Measurements from ENCODE around the gene TDP1.

The TDP1 gene

GRCh38 chr14:89941830-89942377, 13.8 kb upstream of the TDP1 start:
- DNase-seq (ENCODE audit: low read depth in 2 of 2): no peak

- DNase-seq (ENCODE audit: low read depth in 2 of 2): no peak
Measured at GRCh38 chr14:89947344-89947743, 8.4 kb upstream of the TDP1 start.

GRCh38 chr14:89952576-89952975, 3.2 kb upstream of the TDP1 start:
- DNase-seq (ENCODE audit: low read depth in 2 of 2): no peak

GRCh38 chr14:89953602-89954001, 2.1 kb upstream of the TDP1 start:
- no peak for DNase-seq (ENCODE audit: low read depth in 2 of 2)

- DNase-seq (ENCODE audit: low read depth in 2 of 2): peak; percentile 85 to 87
Measured at GRCh38 chr14:89954070-89955021, 1.4 kb upstream of the TDP1 start, which contains the start of gene EFCAB11. Gene EFCAB11 (minus strand): TSS chr14:89954730. CDS start chr14:89954660, 70 bp downstream.

- DNase-seq (ENCODE audit: low read depth in 2 of 2): no peak
Measured at GRCh38 chr14:89955022-89955744, 544 bp upstream of the TDP1 start.

GRCh38 chr14:89956661-89957009, 908 bp downstream of the TDP1 start:
- no peak for DNase-seq (ENCODE audit: low read depth in 2 of 2)

GRCh38 chr14:89957376-89957775, 1.6 kb downstream of the TDP1 start:
- no peak for DNase-seq (ENCODE audit: low read depth in 2 of 2)

GRCh38 chr14:89957791-89958190, 2.1 kb downstream of the TDP1 start:
- no peak for DNase-seq (ENCODE audit: low read depth in 2 of 2)

- no peak for DNase-seq (ENCODE audit: low read depth in 2 of 2)
Measured at GRCh38 chr14:89958966-89959365, 3.2 kb downstream of the TDP1 start.

GRCh38 chr14:89959853-89960445, 4.2 kb downstream of the TDP1 start:
- DNase-seq (ENCODE audit: low read depth in 2 of 2): no peak

- DNase-seq (ENCODE audit: low read depth in 2 of 2): no peak
Measured at GRCh38 chr14:89960914-89961313, 5.2 kb downstream of the TDP1 start.

- no peak for DNase-seq (ENCODE audit: low read depth in 2 of 2)
Measured at GRCh38 chr14:89963288-89963978, 7.7 kb downstream of the TDP1 start.

- DNase-seq (ENCODE audit: low read depth in 2 of 2): no peak
Measured at GRCh38 chr14:89965839-89966238, 10.1 kb downstream of the TDP1 start.

- peak in 1 of 2 donors; percentile 28 for DNase-seq (ENCODE audit: low read depth in 2 of 2)
Measured at GRCh38 chr14:89973234-89973823, 17.6 kb downstream of the TDP1 start.

GRCh38 chr14:89977668-89978067, 21.9 kb downstream of the TDP1 start:
- DNase-seq (ENCODE audit: low read depth in 2 of 2): no peak

- no peak for DNase-seq (ENCODE audit: low read depth in 2 of 2)
Measured at GRCh38 chr14:89978656-89979055, 22.9 kb downstream of the TDP1 start.

GRCh38 chr14:89983375-89983774, 27.6 kb downstream of the TDP1 start:
- DNase-seq (ENCODE audit: low read depth in 2 of 2): no peak

- DNase-seq (ENCODE audit: low read depth in 2 of 2): no peak
Measured at GRCh38 chr14:89986462-89987160, 30.9 kb downstream of the TDP1 start.

GRCh38 chr14:89987161-89987475, 31.4 kb downstream of the TDP1 start:
- no peak for DNase-seq (ENCODE audit: low read depth in 2 of 2)

- no peak for DNase-seq (ENCODE audit: low read depth in 2 of 2)
Measured at GRCh38 chr14:89988787-89989186, 33.1 kb downstream of the TDP1 start.

All from stimulated activated CD8-positive, alpha-beta memory T cell treated with anti-CD3 and anti-CD28 coated beads, Interleukin-2, amount 100 ng/mL, for 1 hour (primary cell).